GM23338 (cell line): ENCODE measurements around the gene CLEC4E. TPM values are rescaled to one million over a fixed set of nuclear protein-coding genes. Genes with fewer than 3 reads are reported as not detected.

ENCODE experiments used
- ATAC-seq: fragments of 200-7000 bp; cut with Tn5 transposase; 3 replicates; pipeline ENCODE4 v1.9.1; 2020
- DNase-seq: peaks from one replicate; pipeline ENCODE4 v3.0.0-alpha.2; 2015; ENCODE audit warnings: low spot score
- H2AFZ ChIP-seq: fragments of 200-600 bp; sonication (generic); 2 replicates; pipeline ENCODE4 v1.8.0; 2016; ENCODE audit warnings: antibody characterized with exemption, mild to moderate bottlenecking, moderate library complexity
- H3F3A ChIP-seq: fragments of 200-600 bp; sonication (generic); replicated peaks from 2 replicates; pipeline ENCODE4 v1.8.0; 2017; ENCODE audit warnings: antibody characterized with exemption, mixed run types, low read depth
- H3K27ac ChIP-seq: fragments of 200-600 bp; sonication (generic); 2 replicates; pipeline ENCODE4 v1.6.1; 2016; ENCODE audit warnings: low read depth
- H3K27me3 ChIP-seq: fragments of 200-600 bp; sonication (generic); 2 replicates; pipeline ENCODE4 v1.8.0; 2016; ENCODE audit warnings: mild to moderate bottlenecking, mixed run types, moderate library complexity; ENCODE audit not compliant: insufficient read depth
- H3K36me3 ChIP-seq: fragments of 200-600 bp; sonication (generic); 2 replicates; pipeline ENCODE4 v1.8.0; 2016; ENCODE audit warnings: mild to moderate bottlenecking; ENCODE audit not compliant: insufficient read depth
- H3K4me1 ChIP-seq: fragments of 200-600 bp; sonication (generic); 2 replicates; pipeline ENCODE4 v1.8.0; 2016; ENCODE audit warnings: mild to moderate bottlenecking, moderate library complexity; ENCODE audit not compliant: insufficient read depth
- H3K4me2 ChIP-seq: fragments of 200-600 bp; sonication (generic); 2 replicates; pipeline ENCODE4 v1.7.1; 2017; ENCODE audit warnings: mixed run types
- H3K4me3 ChIP-seq: fragments of 200-600 bp; sonication (generic); 2 replicates; pipeline ENCODE4 v1.6.1; 2016; ENCODE audit warnings: mixed run types
- H3K79me2 ChIP-seq: fragments of 200-600 bp; sonication (generic); replicated peaks from 2 replicates; pipeline ENCODE4 v1.8.0; 2017; ENCODE audit warnings: mild to moderate bottlenecking; ENCODE audit not compliant: insufficient read depth
- H3K9me2 ChIP-seq: fragments of 200-600 bp; sonication (generic); 2 replicates; pipeline ENCODE4 v1.8.0; 2017; ENCODE audit not compliant: insufficient read depth
- H4K20me1 ChIP-seq: fragments of 200-600 bp; sonication (generic); replicated peaks from 2 replicates; pipeline ENCODE4 v1.8.0; 2017; ENCODE audit warnings: mild to moderate bottlenecking; ENCODE audit not compliant: insufficient read depth
- H3K27ac Mint-ChIP-seq: 2 replicates; pipeline ENCODE4 v1.8.0; 2020; ENCODE audit warnings: inconsistent platforms, mild to moderate bottlenecking, moderate library complexity, mixed read lengths
- H3K27me3 Mint-ChIP-seq: 3 replicates; pipeline ENCODE4 v1.8.0; 2022; ENCODE audit warnings: low read depth, mild to moderate bottlenecking, moderate library complexity, mixed read lengths, inconsistent platforms; ENCODE audit not compliant: insufficient read depth, poor library complexity
- H3K36me3 Mint-ChIP-seq: 3 replicates; pipeline ENCODE4 v1.8.0; 2021; ENCODE audit warnings: low read depth, mild to moderate bottlenecking, inconsistent platforms, moderate library complexity, mixed read lengths
- H3K4me1 Mint-ChIP-seq: 3 replicates; pipeline ENCODE4 v1.8.0; 2020; ENCODE audit warnings: mild to moderate bottlenecking, inconsistent platforms, mixed read lengths
- H3K4me3 Mint-ChIP-seq: 3 replicates; pipeline ENCODE4 v1.8.0; 2021; ENCODE audit warnings: moderate library complexity, mild to moderate bottlenecking, inconsistent platforms, mixed read lengths
- H3K9me3 Mint-ChIP-seq: 3 replicates; pipeline ENCODE4 v1.8.0; 2020; ENCODE audit warnings: moderate library complexity, mild to moderate bottlenecking, inconsistent platforms, mixed read lengths
- EZH2 ChIP-seq: fragments of 200-600 bp; sonication (generic); IDR thresholded peaks from one replicate; pipeline ENCODE4 v1.8.0; 2017; ENCODE audit warnings: antibody characterized with exemption, mild to moderate bottlenecking, low read depth; ENCODE audit not compliant: unreplicated experiment
- JUNB ChIP-seq: IDR thresholded peaks from one replicate; pipeline ENCODE4 v1.6.1; 2016; ENCODE audit warnings: antibody characterized with exemption; ENCODE audit not compliant: unreplicated experiment
- NANOG ChIP-seq: IDR thresholded peaks from 2 replicates; pipeline ENCODE4 v1.6.1; 2016; ENCODE audit warnings: antibody characterized with exemption, borderline replicate concordance
- REST ChIP-seq: IDR thresholded peaks from one replicate; pipeline ENCODE4 v1.6.1; 2018; ENCODE audit warnings: antibody characterized with exemption; ENCODE audit not compliant: unreplicated experiment
- STAT1 ChIP-seq: IDR thresholded peaks from one replicate; pipeline ENCODE4 v1.6.1; 2016; ENCODE audit warnings: antibody characterized with exemption; ENCODE audit not compliant: unreplicated experiment
- ZNF114 ChIP-seq: fragments of 250-450 bp; sonication (Bioruptor Pico); IDR thresholded peaks from 2 replicates; pipeline ENCODE4 v1.5.0; 2020; ENCODE audit warnings: mild to moderate bottlenecking, moderate library complexity
- polyA plus RNA-seq: library from polyadenylated mRNA; unstranded; fragments of >200 nt; fragmentation: Nextera tagmentation; extraction: Ambion mirVana; gene quantifications from 2 replicates; pipeline ENCODE4 v1.2.1, GENCODE V29; 2016
- total RNA-seq: library from RNA; depleted of rRNA; stranded (reverse); fragments of >200 nt; shearing (Covaris generic); gene quantifications from 2 replicates; pipeline ENCODE4 v1.2.3, GENCODE V29; 2014

CLEC4E gene
- total and polyA plus RNA-seq, 2 experiments from 2014 or later, result not detected

GRCh38 chr12:8584004-8584403, 43.3 kb upstream of the CLEC4E start (continued):
- TF ChIP-seq REST, result no peak
- no peak for TF ChIP-seq NANOG
- TF ChIP-seq STAT1, result no peak
- TF ChIP-seq EZH2, result no peak
- TF ChIP-seq ZNF114 (CRISPR knock-in tag), result no peak

GRCh38 chr12:8581098-8581784, 40.5 kb upstream of the CLEC4E start:
- Histone ChIP-seq H3K79me2 (no peaks in the 10 kb centered on the region), H3K4me1 (no peaks in the 10 kb centered on the region), H3K9me2 (no peaks in the 10 kb centered on the region), H4K20me1 (no peaks in the 10 kb centered on the region), H3K36me3 (no peaks in the 10 kb centered on the region), H2AFZ (peak overlapping the region; percentile 92), H3K27me3 (no peaks in the 10 kb centered on the region), H3F3A (no peaks in the 10 kb centered on the region), H3K4me3 (no peak overlapping the region), H3K27ac (no peak overlapping the region), H3K4me2 (no peak overlapping the region)
- no peaks in the 10 kb centered on the region for H3K4me1 Mint-ChIP-seq
- H3K36me3 Mint-ChIP-seq, result no peaks in the 10 kb centered on the region
- no peaks in the 10 kb centered on the region for H3K9me3 Mint-ChIP-seq
- H3K27ac Mint-ChIP-seq, result no peak overlapping the region
- ATAC-seq (no peak), DNase-seq (no peak)
- H3K27me3 Mint-ChIP-seq, result peaks cover 6% of the 10 kb centered on the region
- H3K4me3 Mint-ChIP-seq, result no peak overlapping the region
- TF ChIP-seq REST (no peak), JUNB (no peak), STAT1 (no peak)
